NOMO-1 treated with DMSO at 0.1 percent for 48 hours (cell line): ENCODE data around the gene BCL2L13.

ENCODE experiments used
- DNase-seq: peaks from one replicate; lab custom pipeline; 2025; ENCODE audit not compliant: unreplicated experiment; lab: John Stamatoyannopoulos, UW

BCL2L13 gene

GRCh38 chr22:17726928-17727897 is 88.7 kb downstream of the BCL2L13 start:
- DNase-seq = peak; percentile 64

GRCh38 chr22:17728786-17729185 is 90.2 kb downstream of the BCL2L13 start:
- DNase-seq = no peak

GRCh38 chr22:17729561-17729960 is 91.0 kb downstream of the BCL2L13 start:
- DNase-seq = no peak

- no peak for DNase-seq
Observed at GRCh38 chr22:17732251-17732854, 93.8 kb downstream of the BCL2L13 start.

- no peak for DNase-seq
Observed at GRCh38 chr22:17733466-17733865, 94.9 kb downstream of the BCL2L13 start.

- peak; percentile 4 for DNase-seq
Observed at GRCh38 chr22:17734187-17734586, 95.6 kb downstream of the BCL2L13 start.

GRCh38 chr22:17738386-17739128 is 100.0 kb downstream of the BCL2L13 start:
- DNase-seq = no peak

- no peak for DNase-seq
Observed at GRCh38 chr22:17739196-17739975, 100.8 kb downstream of the BCL2L13 start.

- DNase-seq = no peak
Observed at GRCh38 chr22:17741866-17742526, 103.4 kb downstream of the BCL2L13 start.

GRCh38 chr22:17742527-17742902 is 104.0 kb downstream of the BCL2L13 start:
- DNase-seq = peak; percentile 42

- no peak for DNase-seq
Observed at GRCh38 chr22:17743661-17744411, 105.3 kb downstream of the BCL2L13 start.

GRCh38 chr22:17744430-17744829 is 105.9 kb downstream of the BCL2L13 start:
- no peak for DNase-seq

- no peak for DNase-seq
Observed at GRCh38 chr22:17746916-17747315, 108.4 kb downstream of the BCL2L13 start.

- DNase-seq = no peak
Observed at GRCh38 chr22:17748555-17749353, 110.2 kb downstream of the BCL2L13 start.

- no peak for DNase-seq
Observed at GRCh38 chr22:17749605-17750395, 111.2 kb downstream of the BCL2L13 start.

- DNase-seq = no peak
Observed at GRCh38 chr22:17751596-17751995, 113.0 kb downstream of the BCL2L13 start.

- no peak for DNase-seq
Observed at GRCh38 chr22:17753401-17753989, 114.9 kb downstream of the BCL2L13 start.
